H1 (cell line): ENCODE measurements around the gene MORC2. TPM values are rescaled to one million over a fixed set of nuclear protein-coding genes. Genes with fewer than 3 reads are reported as not detected.

ENCODE experiments used
- CTCF ChIA-PET: fragments of 300-600 bp; sonication (Branson Sonifier 250); formaldehyde crosslinking; loops from one replicate; lab custom pipeline; 2021; ENCODE audit not compliant: partially characterized antibody; lab: Charles Lee
- POLR2A ChIA-PET: fragments of 300-600 bp; sonication (Branson Sonifier 250); formaldehyde crosslinking; loops from one replicate; lab custom pipeline; 2021; ENCODE audit warnings: inconsistent platforms; ENCODE audit not compliant: partially characterized antibody; lab: Charles Lee
- DNase-seq, 2 experiments: peaks; one replicate each; pipeline versions ENCODE4 v3.0.0 to v3.0.0-alpha.2; 2010 to 2022; ENCODE audit warnings: low spot score in 2 of 2, low read depth in 1 of 2, mixed read lengths in 1 of 2
- FAIRE-seq: peaks from 2 replicates; lab custom pipeline; 2011; peaks lifted over from hg19 to GRCh38; lab: Jason Lieb, UNC
- H2AFZ ChIP-seq: 2 replicates; pipeline ENCODE4 v1.8.1; 2012; ENCODE audit warnings: low read length, inconsistent platforms
- H2AK5ac ChIP-seq: 2 replicates; pipeline ENCODE4 v1.6.1; 2013; ENCODE audit warnings: low read depth, low read length
- H2BK120ac ChIP-seq: replicated peaks from 2 replicates; pipeline ENCODE3; 2013; ENCODE audit warnings: low read depth, low read length, inconsistent platforms
- H2BK12ac ChIP-seq: 2 replicates; pipeline ENCODE4 v1.6.1; 2013; ENCODE audit warnings: low read depth, low read length
- H2BK15ac ChIP-seq: 2 replicates; pipeline ENCODE4 v1.6.1; 2013; ENCODE audit warnings: low read length
- H2BK20ac ChIP-seq: 2 replicates; pipeline ENCODE4 v1.6.1; 2013; ENCODE audit warnings: low read length
- H2BK5ac ChIP-seq: 2 replicates; pipeline ENCODE4 v1.6.1; 2013; ENCODE audit warnings: low read depth, low read length
- H3K14ac ChIP-seq: 2 replicates; pipeline ENCODE4 v1.6.1; 2013; ENCODE audit warnings: inconsistent platforms; ENCODE audit not compliant: insufficient read length
- H3K18ac ChIP-seq: 2 replicates; pipeline ENCODE4 v1.6.1; 2013; ENCODE audit warnings: low read length; ENCODE audit errors: extremely low read depth
- H3K23ac ChIP-seq: 2 replicates; pipeline ENCODE4 v1.6.1; 2013; ENCODE audit warnings: inconsistent platforms; ENCODE audit not compliant: insufficient read length
- H3K23me2 ChIP-seq: 2 replicates; pipeline ENCODE4 v1.6.1; 2013; ENCODE audit warnings: low read depth, low read length
- H3K27ac ChIP-seq: 2 replicates; pipeline ENCODE4 v1.6.1; 2011; ENCODE audit warnings: low read depth, low read length, inconsistent platforms
- H3K27me3 ChIP-seq, 4 experiments: replicated peaks in 1 of 4; 1 replicate in 1 of 4; 2 replicates in 3 of 4; pipeline versions ENCODE4 v1.6.1 to v1.8.1; 2011 to 2013; ENCODE audit warnings: low read length in 3 of 4, mild to moderate bottlenecking in 3 of 4, inconsistent platforms in 2 of 4, mixed read lengths in 2 of 4, moderate library complexity in 1 of 4; ENCODE audit not compliant: control insufficient read depth in 3 of 4, insufficient read depth in 3 of 4; ENCODE audit errors: extremely low read depth in 1 of 4
- H3K36me3 ChIP-seq, 4 experiments: 2 replicates each; pipeline versions ENCODE4 v1.6.1 to v1.8.1; 2011 to 2013; ENCODE audit warnings: mild to moderate bottlenecking in 4 of 4, low read length in 3 of 4, moderate library complexity in 2 of 4, control low read depth in 1 of 4, inconsistent platforms in 1 of 4; ENCODE audit not compliant: insufficient read depth in 4 of 4, control insufficient read depth in 2 of 4
- H3K4ac ChIP-seq: replicated peaks from 2 replicates; pipeline ENCODE3; 2013; ENCODE audit warnings: low read length, low read depth, mixed read lengths, inconsistent platforms; ENCODE audit not compliant: insufficient read length
- H3K4me1 ChIP-seq, 4 experiments: replicated peaks in 1 of 4; 1 replicate in 1 of 4; 2 replicates in 3 of 4; pipeline versions ENCODE4 v1.6.1 to v1.8.1; 2011 to 2013; ENCODE audit warnings: low read length in 3 of 4, inconsistent platforms in 2 of 4, mixed read lengths in 1 of 4; ENCODE audit not compliant: insufficient read depth in 4 of 4, control insufficient read depth in 3 of 4
- H3K4me2 ChIP-seq, 2 experiments: 2 replicates each; pipeline versions ENCODE4 v1.6.1 to v1.8.1; 2011 to 2013; ENCODE audit warnings: low read depth in 2 of 2, low read length in 2 of 2, control low read depth in 1 of 2, inconsistent platforms in 1 of 2, mild to moderate bottlenecking in 1 of 2; ENCODE audit not compliant: insufficient read depth in 1 of 2
- H3K4me3 ChIP-seq, 4 experiments: fragments of 200-600, 300-600 bp in 1 of 4; sonication (generic), shearing (Covaris generic), sonication (Bioruptor Twin) in 1 of 4; 2 replicates each; pipeline versions ENCODE4 v1.5.1 to v1.8.1; 2011 to 2016; ENCODE audit warnings: low read length in 4 of 4, low read depth in 3 of 4, control low read depth in 2 of 4, inconsistent platforms in 2 of 4, mild to moderate bottlenecking in 2 of 4, mixed read lengths in 1 of 4, moderate library complexity in 1 of 4; ENCODE audit not compliant: insufficient read depth in 2 of 4; ENCODE audit errors: extremely low read depth in 1 of 4
- H3K56ac ChIP-seq: replicated peaks from 2 replicates; pipeline ENCODE3; 2013; ENCODE audit warnings: low read depth, mild to moderate bottlenecking, mixed read lengths, low read length, inconsistent platforms; ENCODE audit not compliant: insufficient read length
- H3K79me1 ChIP-seq: 2 replicates; pipeline ENCODE4 v1.6.1; 2013; ENCODE audit warnings: low read depth, low read length, control low read depth
- H3K79me2 ChIP-seq, 2 experiments: 2 replicates each; pipeline versions ENCODE4 v1.6.1 to v1.8.1; 2012 to 2013; ENCODE audit warnings: low read length in 2 of 2, mild to moderate bottlenecking in 2 of 2, inconsistent platforms in 1 of 2; ENCODE audit not compliant: insufficient read depth in 2 of 2, control insufficient read depth in 1 of 2
- H3K9ac ChIP-seq, 4 experiments: replicated peaks in 1 of 4; 1 replicate in 1 of 4; 2 replicates in 3 of 4; pipeline versions ENCODE4 v1.6.1 to v1.8.1; 2011 to 2013; ENCODE audit warnings: low read depth in 3 of 4, low read length in 3 of 4, control low read depth in 2 of 4, mild to moderate bottlenecking in 2 of 4, moderate library complexity in 2 of 4, inconsistent platforms in 1 of 4; ENCODE audit errors: extremely low read depth in 1 of 4
- H3K9me3 ChIP-seq, 2 experiments: 2 replicates each; pipeline versions ENCODE4 v1.6.1 to v1.8.1; 2012 to 2013; ENCODE audit warnings: mild to moderate bottlenecking in 2 of 2, moderate library complexity in 2 of 2, control low read depth in 1 of 2, inconsistent platforms in 1 of 2, low read depth in 1 of 2, low read length in 1 of 2, mixed read lengths in 1 of 2; ENCODE audit not compliant: insufficient read depth in 2 of 2
- H4K20me1 ChIP-seq, 2 experiments: replicated peaks in 1 of 2; 2 replicates each; pipeline versions ENCODE3 to v1.8.1; 2011 to 2013; ENCODE audit warnings: inconsistent platforms in 2 of 2, low read length in 2 of 2, mild to moderate bottlenecking in 1 of 2; ENCODE audit not compliant: insufficient read depth in 2 of 2, control insufficient read depth in 1 of 2
- H4K5ac ChIP-seq: 2 replicates; pipeline ENCODE4 v1.6.1; 2013; ENCODE audit warnings: low read length, low read depth, mixed read lengths, inconsistent platforms; ENCODE audit not compliant: insufficient read length
- H4K8ac ChIP-seq: 2 replicates; pipeline ENCODE4 v1.8.0; 2013; ENCODE audit warnings: mild to moderate bottlenecking, moderate library complexity, low read length, inconsistent platforms; ENCODE audit not compliant: insufficient read depth; ENCODE audit errors: extremely low read depth
- H4K91ac ChIP-seq: replicated peaks from 2 replicates; pipeline ENCODE3; 2013; ENCODE audit warnings: low read length, mixed read lengths, inconsistent platforms; ENCODE audit not compliant: insufficient read length
- BCL11A ChIP-seq, 2 experiments: IDR thresholded peaks; one replicate each; pipeline ENCODE4 v1.6.1; 2011; ENCODE audit warnings: low read depth in 2 of 2, low read length in 2 of 2, mild to moderate bottlenecking in 2 of 2
- BRCA1 ChIP-seq: IDR thresholded peaks from 2 replicates; pipeline ENCODE4 v1.6.1; 2012; ENCODE audit warnings: low read depth, low read length, improper control_type of control experiment
- CREB1 ChIP-seq: IDR thresholded peaks from 2 replicates; pipeline ENCODE4 v1.6.1; 2012; ENCODE audit warnings: inconsistent platforms
- CTBP2 ChIP-seq: IDR thresholded peaks from 2 replicates; pipeline ENCODE4 v1.7.0; 2011; ENCODE audit warnings: borderline replicate concordance, mild to moderate bottlenecking, moderate library complexity, mixed read lengths, low read length; ENCODE audit not compliant: insufficient read depth, insufficient read length
- RXRA ChIP-seq: IDR thresholded peaks from 2 replicates; pipeline ENCODE4 v1.6.1; 2011; ENCODE audit warnings: low read depth, mild to moderate bottlenecking, low read length, moderate library complexity; ENCODE audit not compliant: insufficient read depth
- SP4 ChIP-seq: IDR thresholded peaks from 2 replicates; pipeline ENCODE4 v1.6.1; 2012; ENCODE audit warnings: low read length, inconsistent platforms
- SRF ChIP-seq: IDR thresholded peaks from 2 replicates; pipeline ENCODE4 v1.6.1; 2011; ENCODE audit warnings: mild to moderate bottlenecking, low read depth, low read length, moderate library complexity
- TBP ChIP-seq: IDR thresholded peaks from 2 replicates; pipeline ENCODE4 v1.6.1; 2011; ENCODE audit warnings: low read depth, low read length, improper control_type of control experiment
- TCF12 ChIP-seq: IDR thresholded peaks from 2 replicates; pipeline ENCODE4 v1.6.1; 2011; ENCODE audit warnings: low read depth, mild to moderate bottlenecking, low read length
- WGBS, 2 experiments: shearing (Covaris generic) in 1 of 2; methylation state at CpG; one replicate each; pipeline versions ENCODE4 v1.1.6 to v1.1.7; 2013 to 2015; ENCODE audit warnings: low lambda C conversion rate in 2 of 2, mixed read lengths in 2 of 2, inconsistent platforms in 1 of 2, low coverage in 1 of 2, missing lambda C conversion rate in 1 of 2; ENCODE audit not compliant: insufficient replicate concordance in 2 of 2, insufficient coverage in 1 of 2, insufficient read length in 1 of 2; ENCODE audit errors: extremely low coverage in 1 of 2, missing lambda C conversion rate in 1 of 2; 5-methylcytosine and 5-hydroxymethylcytosine counted together
- polyA plus RNA-seq, 7 experiments: library from polyadenylated mRNA; depleted of rRNA in 3 of 7; stranded (reverse) in 5 of 7; unstranded in 2 of 7; fragments of >200 nt in 5 of 7; fragments of 200-250 nt in 2 of 7; gene quantifications; 1 replicate in 5 of 7; 2 replicates in 1 of 7; 4 replicates in 1 of 7; pipeline versions ENCODE4 v1.2.1 to v1.2.3, GENCODE V29; 2011 to 2013; ENCODE audit warnings: missing spikeins in 2 of 7, mixed read lengths in 2 of 7
- total RNA-seq: library from RNA; stranded (reverse); fragmentation: NEBNext Ultra II Directional; extraction: Animal tissue kit (Norgen Biotek cat#: 25700); gene quantifications from 2 replicates; pipeline ENCODE4 v1.2.1, GENCODE V29; 2021

Gene MORC2
- total and polyA plus RNA-seq, 2 of the 8 experiments (the other 6 are each of a cell fraction or from before 2014, with no cell fraction given): 15.4 to 68.0 TPM

GRCh38 chr22:30883586-30884145 is 84.9 kb downstream of the MORC2 start:
- no peak overlapping the region for H3K23ac ChIP-seq
- no peak overlapping the region for H3K4me2 ChIP-seq
- no peak for DNase-seq
- H3K4me1 ChIP-seq: peaks cover 0 to 4% (median 2%) of the 10 kb centered on the region in 4 experiments; a peak in 3 of 7 replicates
- 90% methylated on average over 5 of the region's 7 CpGs; no CpG with 5 or more reads in 1 of the 2 experiments for WGBS, 2 experiments
- no peak overlapping the region for H4K91ac ChIP-seq
- H2BK15ac ChIP-seq: no peak overlapping the region
- TF ChIP-seq BCL11A (IDR thresholded peaks at IDR 0.05; ENCODE audit: low read depth in 2 of 2, low read length in 2 of 2) (no peak), BRCA1 (no peak), CREB1 (no peak), SP4 (no peak), TBP (no peak), CTBP2 (no peak), TCF12 (no peak), RXRA (no peak), SRF (no peak)
- H3K9me3 ChIP-seq: no peaks in the 10 kb centered on the region
- H2BK20ac ChIP-seq: no peak overlapping the region
- no peaks in the 10 kb centered on the region for H3K27me3 ChIP-seq
- no peak overlapping the region for H3K4ac ChIP-seq
- no peak overlapping the region for H3K4me3 ChIP-seq
- H3K79me1 ChIP-seq: no peaks in the 10 kb centered on the region
- H2AK5ac ChIP-seq: no peak overlapping the region
- H4K20me1 ChIP-seq: no peaks in the 10 kb centered on the region
- CTCF ChIA-PET: interaction anchor here (0.8 to 1.7 kb wide), 4 partner anchors 8 to 120 kb away, joined by 3 to 4 read pairs (median 4); no protein-coding TSS in a partner anchor
- no peak overlapping the region for H2AFZ ChIP-seq
- no peaks in the 10 kb centered on the region for H3K23me2 ChIP-seq
- no peak overlapping the region for H3K18ac ChIP-seq
- no peak overlapping the region for H4K5ac ChIP-seq
- POLR2A ChIA-PET: interaction anchor here (1.3 kb wide), 1 partner anchor 84 kb away, joined by 3 read pairs; the partner anchor contains the start of gene MORC2
- H3K79me2 ChIP-seq: no peaks in the 10 kb centered on the region
- H3K14ac ChIP-seq: no peak overlapping the region
- H3K27ac ChIP-seq: no peak overlapping the region
- H3K9ac ChIP-seq: no peak overlapping the region
- no peak overlapping the region for H4K8ac ChIP-seq
- H2BK5ac ChIP-seq: no peak overlapping the region
- H3K36me3 ChIP-seq: no peaks in the 10 kb centered on the region
- H2BK120ac ChIP-seq: no peak overlapping the region
- H3K56ac ChIP-seq: no peak overlapping the region
- no peak for FAIRE-seq
- no peak overlapping the region for H2BK12ac ChIP-seq
